GM18858 (cell line): ENCODE measurements around the gene HYDIN.
"Not testable (repeated sequence)": the region's sequence is repeated elsewhere in the genome, so short reads cannot be mapped to it uniquely, and the experiment has no call there.

Experiments used
- ATAC-seq: cut with Tn5 transposase; IDR thresholded peaks from one replicate; pipeline ENCODE4 v1.9.1; 2021; ENCODE audit not compliant: unreplicated experiment

The HYDIN gene

GRCh38 chr16:70882311-70882710 is 348.2 kb downstream of the HYDIN start:
- not testable (repeated sequence) for ATAC-seq

GRCh38 chr16:70877895-70878294 is 352.6 kb downstream of the HYDIN start:
- not testable (repeated sequence) for ATAC-seq

GRCh38 chr16:70876442-70876841 is 354.1 kb downstream of the HYDIN start:
- not testable (repeated sequence) for ATAC-seq

GRCh38 chr16:70864698-70865097 is 365.8 kb downstream of the HYDIN start:
- ATAC-seq = not testable (repeated sequence)

DNA sequence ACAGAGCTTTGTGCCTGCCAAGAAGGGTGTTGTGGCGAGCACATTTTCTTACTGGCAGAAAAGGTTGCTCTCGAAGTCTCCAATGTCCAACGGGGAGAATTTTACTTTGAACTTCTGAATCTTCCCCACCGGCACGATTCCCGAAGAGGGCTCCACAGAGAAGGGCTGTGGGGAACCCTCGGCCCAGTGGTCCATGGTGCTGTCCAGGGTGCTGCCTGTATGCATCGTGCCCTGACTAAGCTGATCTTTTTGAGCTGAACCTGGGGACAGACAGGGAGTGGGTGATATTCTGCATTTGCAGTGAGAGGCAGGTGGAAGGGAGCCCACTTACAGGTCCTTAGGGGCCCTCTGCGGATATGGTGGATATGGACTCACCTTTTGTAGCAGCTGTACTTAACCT is 368.5 kb downstream of the HYDIN start:
- not testable (repeated sequence) for ATAC-seq

DNA sequence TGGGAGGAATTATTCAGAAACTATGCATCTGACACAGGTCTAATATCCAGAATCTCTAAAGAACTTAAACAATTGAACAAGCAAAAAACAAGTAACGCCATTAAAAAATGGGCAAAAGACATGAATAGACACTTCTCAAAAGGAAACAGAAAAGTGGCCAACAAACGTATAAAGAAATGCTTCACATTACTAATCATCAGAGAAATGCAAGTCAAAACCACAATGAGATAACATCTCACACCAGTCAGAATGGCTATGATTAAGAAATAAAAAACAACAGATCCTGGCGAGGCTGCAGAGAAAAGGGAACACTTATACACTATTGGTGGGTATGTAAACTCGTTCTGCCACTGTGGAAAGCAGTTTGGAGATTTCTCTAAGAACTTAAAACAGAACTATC is 379.2 kb downstream of the HYDIN start:
- not testable (repeated sequence) for ATAC-seq

GRCh38 chr16:70823498-70824118 is 406.9 kb downstream of the HYDIN start:
- ATAC-seq = not testable (repeated sequence)

- not testable (repeated sequence) for ATAC-seq
Observed at GRCh38 chr16:70822734-70823133, 407.8 kb downstream of the HYDIN start.

DNA sequence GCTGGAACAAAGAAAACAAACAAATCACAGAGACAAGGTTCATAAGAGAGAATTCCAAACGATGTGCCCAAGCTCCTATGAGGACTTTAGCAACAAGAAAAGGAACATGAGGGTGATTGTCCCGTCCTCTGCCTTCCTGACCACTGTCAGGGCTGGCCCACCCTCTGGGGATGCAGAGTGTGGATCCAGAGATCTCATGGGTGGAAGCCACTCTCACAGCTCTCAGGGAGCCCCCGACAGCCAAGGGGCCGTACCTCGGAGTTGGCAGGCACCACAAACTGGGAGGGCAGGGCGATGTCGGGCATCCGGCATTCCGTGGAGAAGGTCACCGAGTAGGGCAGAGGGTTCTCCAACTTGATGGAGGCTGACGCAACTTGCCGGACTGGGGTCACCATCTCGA is 412.4 kb downstream of the HYDIN start:
- not testable (repeated sequence) for ATAC-seq

- ATAC-seq = no peak
Observed at GRCh38 chr16:70809392-70810060, 421.0 kb downstream of the HYDIN start.

DNA sequence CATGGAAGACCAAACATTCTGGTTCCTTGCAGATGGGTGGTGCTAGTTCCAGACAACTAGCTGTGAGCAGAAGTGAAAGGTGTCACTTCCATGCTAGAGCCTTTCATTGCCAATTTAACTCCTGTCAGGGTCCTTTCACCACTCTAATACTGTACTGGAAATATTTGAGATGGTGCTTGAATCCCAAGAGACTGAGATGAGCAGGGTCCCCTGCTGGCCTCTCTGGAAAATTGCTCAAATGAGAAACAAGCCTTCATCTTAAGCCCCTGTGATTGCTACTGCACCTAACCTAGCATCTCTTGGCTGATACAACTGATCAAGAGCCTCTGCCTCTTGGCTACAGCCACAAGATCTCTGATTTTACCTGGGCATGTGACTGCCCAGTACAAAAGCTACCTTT is 422.2 kb downstream of the HYDIN start:
- no peak for ATAC-seq

DNA sequence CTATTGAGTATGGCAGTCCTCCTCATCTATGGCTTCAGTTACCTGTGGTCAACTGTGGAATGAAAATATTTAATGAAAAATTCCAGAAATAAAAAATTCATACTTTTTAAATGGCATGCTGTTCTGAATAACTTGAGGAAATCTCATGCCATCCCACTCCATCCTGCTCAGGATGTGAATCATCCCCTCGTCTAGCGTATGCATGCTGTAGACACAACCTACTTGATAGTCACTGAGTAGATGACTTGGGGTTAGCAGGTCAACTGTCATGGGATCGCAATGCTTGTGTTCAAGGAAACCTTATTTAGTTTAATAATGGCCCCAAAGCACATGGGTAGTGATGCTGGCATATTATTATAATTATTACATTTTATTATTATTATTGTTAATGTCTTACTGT is 424.7 kb downstream of the HYDIN start:
- no peak for ATAC-seq

GRCh38 chr16:70805380-70805779 is 425.1 kb downstream of the HYDIN start:
- no peak for ATAC-seq

- no peak for ATAC-seq
Observed at GRCh38 chr16:70804734-70805169, 425.8 kb downstream of the HYDIN start.

GRCh38 chr16:70804153-70804733 is 426.3 kb downstream of the HYDIN start:
- ATAC-seq = no peak

- ATAC-seq = no peak
Observed at GRCh38 chr16:70803319-70803718, 427.2 kb downstream of the HYDIN start.

- ATAC-seq = no peak
Observed at GRCh38 chr16:70801611-70802010, 428.9 kb downstream of the HYDIN start.

DNA sequence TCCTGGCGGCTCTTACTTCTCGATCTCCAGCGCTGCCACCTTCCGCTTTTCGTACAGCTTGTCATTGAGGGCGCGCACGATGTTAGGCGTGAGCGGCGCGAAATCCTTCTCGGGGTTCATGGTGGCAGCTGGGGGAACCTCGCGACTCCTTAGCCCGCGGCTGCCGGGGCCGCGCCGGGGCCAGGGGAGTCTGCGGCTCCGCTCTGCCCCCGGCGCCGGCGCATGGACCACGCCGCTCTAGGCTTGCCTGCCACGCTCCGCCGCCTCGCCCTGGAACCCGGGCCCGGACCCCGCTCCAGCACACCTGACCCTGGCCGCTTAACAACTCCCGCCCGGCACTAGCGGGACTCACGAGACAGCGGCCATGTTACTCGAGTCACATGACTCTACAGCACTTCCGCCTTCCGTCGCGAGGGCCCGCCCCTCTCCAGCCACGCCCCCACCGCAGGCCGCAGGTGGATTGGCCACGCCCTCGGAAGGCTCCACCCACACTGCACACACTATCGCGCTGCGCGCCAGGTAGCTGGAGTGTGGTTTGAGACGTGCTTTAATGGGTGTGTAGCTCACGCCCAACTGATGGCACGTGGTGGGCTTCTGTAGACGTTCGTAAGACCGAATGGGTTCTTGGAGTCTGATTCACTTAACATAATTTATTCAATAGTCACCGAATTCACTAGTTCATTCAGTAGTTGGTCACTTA is 429.6 kb downstream of the HYDIN start, which contains the start of gene VAC14:
Gene VAC14 (minus strand): TSS at position 378 of the 700 bp plus-strand sequence. CDS start 258 bp downstream, at position 120.
- peak; percentile 83 for ATAC-seq

GRCh38 chr16:70800311-70800710 is 430.2 kb downstream of the HYDIN start:
- no peak for ATAC-seq

- ATAC-seq = no peak
Observed at GRCh38 chr16:70796301-70796700, 434.2 kb downstream of the HYDIN start.

GRCh38 chr16:70795296-70795912 is 435.1 kb downstream of the HYDIN start:
- ATAC-seq = no peak
